ENCODE data around the gene RBM38. TPM values are rescaled to one million over a fixed set of nuclear protein-coding genes. Genes with fewer than 3 reads are reported as not detected.

Gene RBM38
- polyA plus RNA-seq, 2 of the 4 experiments (the other 2 are of a cell fraction) = 6.6 to 14.2 TPM

DNA sequence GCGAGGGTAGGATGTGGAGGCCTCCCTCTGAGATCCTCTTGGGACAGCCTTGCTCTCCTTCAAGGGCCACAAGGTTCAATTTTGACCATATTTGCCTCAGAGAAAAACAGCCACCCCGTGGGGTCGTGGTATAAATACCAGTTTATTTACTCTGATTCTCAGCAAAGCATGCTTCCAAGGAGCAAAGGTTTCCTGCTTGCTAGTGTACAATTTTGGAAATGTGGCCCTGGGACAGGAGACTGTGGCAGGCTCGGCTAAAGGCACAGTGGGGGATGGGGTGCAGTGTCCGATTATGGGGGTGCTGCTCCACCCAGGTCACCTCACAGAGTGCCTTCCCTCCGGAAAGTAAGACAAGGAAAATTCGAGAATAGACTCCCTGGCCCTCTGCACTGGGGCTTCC, 31.1 kb downstream of the RBM38 start:
- no peak overlapping the region for H3K4me3 ChIP-seq
- FAIRE-seq (no peak), ATAC-seq (no peak), DNase-seq (ENCODE audit: low read depth in 1 of 2, low spot score in 1 of 2) (no peak)
- POLR2A ChIA-PET = no interaction called here
- TF ChIP-seq CBX8 (IDR thresholded peaks at IDR 0.05) = no peak
- no peak for TF ChIP-seq HOXB5 (CRISPR knock-in tag; IDR thresholded peaks at IDR 0.05)
- no peak for TF ChIP-seq EHMT2 (IDR thresholded peaks at IDR 0.05; ENCODE audit: low read depth)
- TF ChIP-seq POLR2AphosphoS2 (conservative IDR thresholded peaks at IDR 0.05; ENCODE audit: low read length) = no peak
- TF ChIP-seq ESRRA (IDR thresholded peaks at IDR 0.05; ENCODE audit: borderline replicate concordance, low read length) = no peak
- no peak for TF ChIP-seq NPAS2 (CRISPR knock-in tag; IDR thresholded peaks at IDR 0.05; ENCODE audit: borderline replicate concordance)
- no peak for TF ChIP-seq SMC3 (IDR thresholded peaks at IDR 0.05)
- TF ChIP-seq TFCP2L1 (CRISPR knock-in tag; IDR thresholded peaks at IDR 0.05) = no peak
- no peak for TF ChIP-seq CEBPB (IDR thresholded peaks at IDR 0.05)
- no peak for TF ChIP-seq MAX (IDR thresholded peaks at IDR 0.05)
- no peak for TF ChIP-seq MAFK (IDR thresholded peaks at IDR 0.05; ENCODE audit: partially characterized antibody)
- TF ChIP-seq TP53 (CRISPR knock-in tag; IDR thresholded peaks at IDR 0.05) = no peak
- TF ChIP-seq HEYL (CRISPR knock-in tag; IDR thresholded peaks at IDR 0.05) = no peak
- no peak for TF ChIP-seq POLR2A (IDR thresholded peaks at IDR 0.05; ENCODE audit: low read length)
- no peak for TF ChIP-seq EP300 (IDR thresholded peaks at IDR 0.05)
- TF ChIP-seq ZNF302 (CRISPR knock-in tag; IDR thresholded peaks at IDR 0.05) = no peak
- no peak for TF ChIP-seq RCOR1 (IDR thresholded peaks at IDR 0.05; ENCODE audit: low read depth, low read length)
- no peaks in the 10 kb centered on the region for H3K9me3 ChIP-seq
- H3K4me1 ChIP-seq = no peaks in the 10 kb centered on the region
- no peak overlapping the region for H3K4me2 ChIP-seq
- H3K27ac ChIP-seq = no peak overlapping the region
- CTCF ChIA-PET = no interaction called here
- WGBS (ENCODE audit: missing lambda C conversion rate) = 29% methylated on average over 6 of the region's 7 CpGs

DNA sequence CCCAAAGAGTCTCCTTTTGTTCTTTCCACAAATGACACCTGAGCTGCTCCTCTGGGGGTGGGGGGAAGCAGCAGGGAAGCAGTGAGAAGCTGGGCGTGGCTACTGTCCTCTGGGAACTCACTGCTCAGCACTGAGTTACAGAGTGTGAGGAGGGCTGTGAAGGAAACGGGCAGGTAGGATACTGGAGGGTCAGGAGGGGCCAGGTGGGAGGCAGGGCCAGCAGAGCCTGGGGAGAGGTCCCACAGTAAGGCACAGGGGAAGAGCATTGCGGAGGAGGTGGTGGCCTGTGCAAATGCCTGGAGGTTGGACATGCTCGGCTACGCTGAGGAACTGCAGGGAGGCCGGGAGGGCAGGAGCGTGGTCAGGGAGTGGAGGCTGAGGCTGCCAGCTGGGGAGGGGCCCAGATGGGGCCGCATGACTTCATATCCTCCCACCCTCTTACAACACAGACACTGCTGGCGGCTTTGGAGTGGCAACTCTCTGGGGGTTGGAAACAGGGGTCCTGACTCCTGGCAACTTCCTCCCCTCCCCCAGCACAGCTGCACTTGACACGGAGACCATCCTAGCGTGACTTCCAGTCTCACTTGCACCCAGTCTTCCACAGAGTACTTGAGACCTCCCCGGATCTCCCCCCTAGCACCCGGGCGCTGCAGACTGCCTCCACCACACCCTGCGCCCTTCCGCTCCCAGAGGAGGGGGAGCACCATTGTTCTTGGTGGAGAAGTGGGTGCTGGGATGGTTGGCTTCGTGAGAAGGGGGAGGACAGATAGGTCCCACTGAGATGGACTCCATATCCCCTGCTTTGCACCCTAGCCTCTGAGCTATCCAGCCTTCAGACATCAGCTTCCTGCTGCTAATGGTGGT, 34.2 kb downstream of the RBM38 start:
- Histone ChIP-seq H3K4me2 (no peak overlapping the region), H3K9me3 (no peaks in the 10 kb centered on the region), H3K27ac (no peak overlapping the region), H3K4me3 (no peak overlapping the region), H3K4me1 (no peaks in the 10 kb centered on the region)
- ATAC-seq = no peak
- WGBS (ENCODE audit: missing lambda C conversion rate) = 75% methylated on average over 15 of the region's 17 CpGs
- CTCF ChIA-PET = interaction anchor here (1.3 kb wide), 1 partner anchor 45 kb away, joined by 4 read pairs; no protein-coding TSS in a partner anchor
- FAIRE-seq = no peak
- TF ChIP-seq, protein P1, sequence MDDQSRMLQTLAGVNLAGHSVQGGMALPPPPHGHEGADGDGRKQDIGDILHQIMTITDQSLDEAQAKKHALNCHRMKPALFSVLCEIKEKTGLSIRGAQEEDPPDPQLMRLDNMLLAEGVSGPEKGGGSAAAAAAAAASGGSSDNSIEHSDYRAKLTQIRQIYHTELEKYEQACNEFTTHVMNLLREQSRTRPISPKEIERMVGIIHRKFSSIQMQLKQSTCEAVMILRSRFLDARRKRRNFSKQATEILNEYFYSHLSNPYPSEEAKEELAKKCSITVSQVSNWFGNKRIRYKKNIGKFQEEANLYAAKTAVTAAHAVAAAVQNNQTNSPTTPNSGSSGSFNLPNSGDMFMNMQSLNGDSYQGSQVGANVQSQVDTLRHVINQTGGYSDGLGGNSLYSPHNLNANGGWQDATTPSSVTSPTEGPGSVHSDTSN (IDR thresholded peaks at IDR 0.05) = no peak
- TF ChIP-seq MYC (IDR thresholded peaks at IDR 0.05; ENCODE audit: borderline replicate concordance, low read length) = no peak
- POLR2A ChIA-PET = no interaction called here
- no peak for DNase-seq (ENCODE audit: low read depth in 1 of 2, low spot score in 1 of 2)

DNA sequence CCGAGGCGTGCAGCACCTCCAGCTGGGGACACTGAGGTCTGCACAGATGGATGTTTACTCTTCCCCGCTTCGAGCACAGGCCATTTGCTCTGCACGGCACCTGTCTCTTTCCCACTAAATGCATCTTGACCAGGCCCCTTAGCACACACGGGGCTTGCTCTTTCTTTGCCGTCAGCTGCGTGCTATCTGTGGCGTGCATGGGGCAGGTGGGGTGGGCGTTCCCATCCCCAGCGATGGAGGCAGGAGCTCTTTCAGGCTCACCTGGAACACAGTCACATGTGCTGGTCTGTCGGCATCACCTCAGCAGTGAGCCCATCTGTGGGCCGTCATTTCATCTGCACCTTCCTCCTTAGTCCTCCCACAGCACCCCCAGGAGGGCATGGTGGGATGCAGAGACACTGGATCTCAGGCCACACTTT, 35.1 kb downstream of the RBM38 start:
- H3K4me2 ChIP-seq = no peak overlapping the region
- FAIRE-seq (no peak), DNase-seq (ENCODE audit: low read depth in 1 of 2, low spot score in 1 of 2) (no peak), ATAC-seq (no peak)
- H3K4me1 ChIP-seq = no peaks in the 10 kb centered on the region
- H3K27ac ChIP-seq = no peak overlapping the region
- no peak overlapping the region for H3K4me3 ChIP-seq
- TF ChIP-seq JUN (IDR thresholded peaks at IDR 0.05) (no peak), ZC3H11A (IDR thresholded peaks at IDR 0.05) (no peak)
- ChIA-PET POLR2A (no interaction called here), CTCF (interaction anchor here (1.3 kb wide), 1 partner anchor 44 kb away, joined by 4 read pairs; no protein-coding TSS in a partner anchor)
- H3K9me3 ChIP-seq = no peaks in the 10 kb centered on the region
- whole genome bisulfite sequencing (ENCODE audit: missing lambda C conversion rate) = 83% methylated on average over 13 of the region's 13 CpGs

DNA sequence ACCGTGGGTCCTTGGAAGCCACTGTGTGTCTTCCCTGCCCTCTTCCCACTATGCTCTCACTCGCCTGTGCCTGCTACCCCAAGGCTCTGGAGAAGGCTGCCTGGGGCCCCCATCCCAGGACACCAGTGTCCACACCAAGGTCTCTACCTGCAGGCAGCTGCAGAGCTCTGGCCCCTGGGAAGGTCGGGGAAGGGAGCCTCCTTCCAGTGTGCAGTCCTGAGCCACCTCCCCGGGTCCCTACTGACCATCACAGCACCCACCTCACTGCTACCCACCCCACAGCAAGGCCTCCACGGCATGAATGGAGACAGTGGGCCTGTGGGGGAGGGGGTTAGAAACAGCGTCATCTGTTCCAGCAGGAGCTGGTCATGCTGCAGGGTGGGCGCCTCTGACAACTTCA, 35.6 kb downstream of the RBM38 start:
- no peak for ATAC-seq

More for the DNA sequence above, 35.6 kb downstream of the RBM38 start:
- Histone ChIP-seq H3K27ac (no peak overlapping the region), H3K4me3 (no peak overlapping the region), H3K9me3 (no peaks in the 10 kb centered on the region), H3K4me1 (no peaks in the 10 kb centered on the region), H3K4me2 (no peak overlapping the region)
- FAIRE-seq (no peak), DNase-seq (ENCODE audit: low read depth in 1 of 2, low spot score in 1 of 2) (no peak)
- WGBS (ENCODE audit: missing lambda C conversion rate) = 63% methylated on average over 7 of the region's 7 CpGs
- TF ChIP-seq, protein P1 (IDR thresholded peaks at IDR 0.05) = no peak
- TF ChIP-seq HOXA7 (CRISPR knock-in tag; IDR thresholded peaks at IDR 0.05) (no peak), KDM5A (IDR thresholded peaks at IDR 0.05) (no peak), NFE2L2 (conservative IDR thresholded peaks at IDR 0.05; ENCODE audit: low read length) (no peak), JUNB (IDR thresholded peaks at IDR 0.05) (no peak)
- ChIA-PET POLR2A (no interaction called here), CTCF (interaction anchor here (1.3 kb wide), 1 partner anchor 43 kb away, joined by 4 read pairs; no protein-coding TSS in a partner anchor)
